HG03196 (cell line): ENCODE data around the gene HPSE2.

Experiments
- ATAC-seq: cut with Tn5 transposase; IDR thresholded peaks from one replicate; pipeline ENCODE4 v1.9.1; 2021; ENCODE audit not compliant: unreplicated experiment

HPSE2 gene

GRCh38 chr10:98469001-98469931 lies 766.4 kb downstream of the HPSE2 start:
- no peak for ATAC-seq

GRCh38 chr10:98467506-98468318 lies 767.9 kb downstream of the HPSE2 start:
- ATAC-seq = peak; percentile 94

- ATAC-seq = no peak
These were observed 768.7 kb downstream of the HPSE2 start for GRCh38 chr10:98466861-98467505.

- no peak for ATAC-seq
These were observed 769.8 kb downstream of the HPSE2 start for GRCh38 chr10:98465866-98466265.

GRCh38 chr10:98463976-98464754 lies 771.5 kb downstream of the HPSE2 start:
- ATAC-seq = no peak

- ATAC-seq = no peak
These were observed 772.6 kb downstream of the HPSE2 start for GRCh38 chr10:98463016-98463415.

GRCh38 chr10:98461500-98461842 lies 774.2 kb downstream of the HPSE2 start:
- ATAC-seq = no peak

GRCh38 chr10:98460837-98461499 lies 774.7 kb downstream of the HPSE2 start:
- no peak for ATAC-seq

- ATAC-seq = no peak
These were observed 776.6 kb downstream of the HPSE2 start for GRCh38 chr10:98458809-98459784.

GRCh38 chr10:98457721-98458120 lies 777.9 kb downstream of the HPSE2 start:
- ATAC-seq = no peak

GRCh38 chr10:98456686-98457482 lies 778.8 kb downstream of the HPSE2 start:
- ATAC-seq = no peak

GRCh38 chr10:98456043-98456570 lies 779.5 kb downstream of the HPSE2 start:
- ATAC-seq = no peak

- no peak for ATAC-seq
These were observed 781.9 kb downstream of the HPSE2 start for GRCh38 chr10:98453729-98454128.

GRCh38 chr10:98450618-98451017 lies 785.0 kb downstream of the HPSE2 start:
- no peak for ATAC-seq

- ATAC-seq = no peak
These were observed 786.4 kb downstream of the HPSE2 start for GRCh38 chr10:98449287-98449686.

- peak; percentile 92 for ATAC-seq
These were observed 788.9 kb downstream of the HPSE2 start, which contains the start of gene HPS1 for GRCh38 chr10:98446661-98447221. HPS1 (minus strand) TSS chr10:98446935; CDS start chr10:98443240, 3,695 bp downstream.

- ATAC-seq = peak; percentile 26
These were observed 789.4 kb downstream of the HPSE2 start for GRCh38 chr10:98446151-98446660.
